ENCODE results near the gene SRSF4.

GRCh38 chr1:29176576-29176975 is 5.1 kb downstream of the SRSF4 start:
- TF ChIP-seq, protein P1, sequence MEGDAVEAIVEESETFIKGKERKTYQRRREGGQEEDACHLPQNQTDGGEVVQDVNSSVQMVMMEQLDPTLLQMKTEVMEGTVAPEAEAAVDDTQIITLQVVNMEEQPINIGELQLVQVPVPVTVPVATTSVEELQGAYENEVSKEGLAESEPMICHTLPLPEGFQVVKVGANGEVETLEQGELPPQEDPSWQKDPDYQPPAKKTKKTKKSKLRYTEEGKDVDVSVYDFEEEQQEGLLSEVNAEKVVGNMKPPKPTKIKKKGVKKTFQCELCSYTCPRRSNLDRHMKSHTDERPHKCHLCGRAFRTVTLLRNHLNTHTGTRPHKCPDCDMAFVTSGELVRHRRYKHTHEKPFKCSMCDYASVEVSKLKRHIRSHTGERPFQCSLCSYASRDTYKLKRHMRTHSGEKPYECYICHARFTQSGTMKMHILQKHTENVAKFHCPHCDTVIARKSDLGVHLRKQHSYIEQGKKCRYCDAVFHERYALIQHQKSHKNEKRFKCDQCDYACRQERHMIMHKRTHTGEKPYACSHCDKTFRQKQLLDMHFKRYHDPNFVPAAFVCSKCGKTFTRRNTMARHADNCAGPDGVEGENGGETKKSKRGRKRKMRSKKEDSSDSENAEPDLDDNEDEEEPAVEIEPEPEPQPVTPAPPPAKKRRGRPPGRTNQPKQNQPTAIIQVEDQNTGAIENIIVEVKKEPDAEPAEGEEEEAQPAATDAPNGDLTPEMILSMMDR (conservative IDR thresholded peaks at IDR 0.05; ENCODE audit: low read depth, low read length) = no peak
- TF ChIP-seq EZH2phosphoT487 (IDR thresholded peaks at IDR 0.05; ENCODE audit: borderline replicate concordance, low read length) = no peak
- TF ChIP-seq EZH2 (IDR thresholded peaks at IDR 0.05; ENCODE audit: low read length, unreplicated experiment) = no peak
